Hematopoietic multipotent progenitor cell treated with erythropoietin and hydrocortisone succinate and interleukin-3 and kit ligand, for 6 days (in vitro differentiated cells): Measurements from ENCODE around the gene CDCP1.

Experiments
- DNase-seq: peaks from one replicate; pipeline ENCODE4 v3.0.0-alpha.2; 2015

Gene CDCP1

DNA sequence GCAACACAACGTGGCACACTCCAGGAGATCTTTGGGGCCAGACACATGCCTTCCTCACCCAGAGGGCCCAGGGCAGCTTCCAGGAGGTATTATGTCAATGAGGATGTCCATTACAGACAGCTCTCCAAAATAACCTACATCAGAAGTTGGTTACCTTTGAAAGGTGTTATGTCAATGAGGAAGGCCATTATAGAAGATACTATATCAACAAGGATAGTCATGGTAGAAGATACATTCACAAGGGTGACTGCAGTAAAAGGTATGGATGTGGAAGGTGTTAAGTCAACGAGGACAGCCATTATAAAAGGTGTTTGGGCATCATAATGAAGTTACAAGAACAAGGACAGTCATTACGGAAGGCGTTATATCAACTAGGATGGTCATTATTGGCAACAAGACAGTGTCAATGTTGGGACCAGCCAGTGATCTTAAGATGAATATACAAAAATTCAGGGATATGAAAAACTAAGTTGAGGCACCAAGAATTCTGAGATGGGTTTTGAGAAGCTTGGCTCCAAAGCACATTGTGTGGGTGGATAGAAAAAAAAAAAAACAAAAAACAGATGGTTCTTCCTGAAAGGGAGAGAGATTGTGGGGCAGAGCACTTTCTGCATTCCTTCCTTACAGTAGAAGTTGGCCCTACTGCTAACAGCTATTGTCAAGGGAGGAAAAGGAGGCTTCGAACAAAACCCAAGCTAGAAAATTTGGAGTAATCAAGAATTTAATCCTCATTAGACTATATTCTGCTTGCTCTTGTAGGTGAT lies 11.2 kb downstream of the CDCP1 start:
- DNase-seq = no peak

DNA sequence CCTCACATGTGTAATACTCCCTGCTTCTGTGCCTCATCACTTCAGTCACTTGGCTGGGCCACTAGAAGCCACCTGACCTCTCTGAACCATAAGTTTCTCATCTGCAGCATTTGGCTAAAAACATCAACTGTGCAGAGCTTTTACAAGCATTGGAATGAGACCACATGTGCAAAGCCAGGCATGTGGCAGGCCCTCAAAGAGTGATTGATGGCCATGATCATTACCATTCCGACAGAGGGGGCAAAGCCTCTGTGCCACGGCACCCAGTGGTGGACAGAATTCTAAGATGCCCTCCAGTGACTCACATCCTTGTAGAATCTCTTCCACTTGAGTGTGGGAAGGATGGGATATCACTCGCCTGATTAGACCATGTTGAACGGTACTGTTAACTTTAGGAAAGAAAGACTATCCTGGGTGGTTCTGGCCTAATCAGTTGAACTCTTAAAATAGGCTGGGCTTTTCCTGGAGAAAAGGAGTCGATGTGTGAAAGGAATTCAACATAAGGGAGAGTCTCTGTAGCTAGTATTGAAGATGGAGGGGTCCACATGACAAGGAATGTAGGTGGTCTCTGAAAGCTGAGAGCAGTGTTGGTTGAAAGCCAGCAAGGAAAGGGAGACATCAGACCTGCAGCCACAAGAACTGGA lies 13.5 kb downstream of the CDCP1 start:
- DNase-seq = no peak

DNA sequence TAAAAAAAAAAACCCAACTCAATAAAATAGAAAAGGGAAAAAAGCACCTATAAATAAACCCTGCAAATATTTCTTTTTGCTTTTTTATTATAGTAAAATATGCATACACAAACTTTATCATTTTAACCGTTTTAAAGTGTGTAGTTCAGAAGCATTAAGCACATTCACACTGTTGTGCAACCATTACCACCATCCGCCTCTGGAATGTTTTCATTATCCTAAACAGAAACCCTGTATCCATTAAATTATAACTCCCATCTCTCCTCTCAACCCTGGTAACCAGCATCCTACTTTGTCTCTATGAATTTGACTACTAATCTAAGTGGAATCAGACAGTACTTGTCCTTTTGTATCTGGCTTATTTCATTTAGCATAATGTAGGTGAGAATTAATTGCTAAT lies 15.0 kb downstream of the CDCP1 start:
- no peak for DNase-seq

DNA sequence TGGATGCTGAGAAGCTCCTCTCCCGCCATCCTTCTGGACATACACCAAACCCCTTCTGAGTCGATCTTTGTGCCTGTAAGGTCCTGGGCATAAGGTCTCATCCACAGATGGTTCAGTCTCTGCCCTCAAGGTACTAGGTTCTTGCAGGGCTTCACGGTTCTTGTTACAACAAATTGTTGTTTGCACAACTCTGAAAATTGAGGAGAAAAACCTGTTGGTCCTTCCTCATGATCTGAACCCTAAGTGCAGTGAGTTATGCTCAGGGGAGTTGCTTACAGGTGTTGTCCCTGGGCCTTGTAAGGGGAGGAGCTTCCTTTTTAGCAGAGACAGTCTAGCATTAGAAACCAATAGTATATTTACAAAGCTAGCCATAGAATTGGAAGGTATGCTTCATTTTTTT lies 15.7 kb downstream of the CDCP1 start:
- no peak for DNase-seq

DNA sequence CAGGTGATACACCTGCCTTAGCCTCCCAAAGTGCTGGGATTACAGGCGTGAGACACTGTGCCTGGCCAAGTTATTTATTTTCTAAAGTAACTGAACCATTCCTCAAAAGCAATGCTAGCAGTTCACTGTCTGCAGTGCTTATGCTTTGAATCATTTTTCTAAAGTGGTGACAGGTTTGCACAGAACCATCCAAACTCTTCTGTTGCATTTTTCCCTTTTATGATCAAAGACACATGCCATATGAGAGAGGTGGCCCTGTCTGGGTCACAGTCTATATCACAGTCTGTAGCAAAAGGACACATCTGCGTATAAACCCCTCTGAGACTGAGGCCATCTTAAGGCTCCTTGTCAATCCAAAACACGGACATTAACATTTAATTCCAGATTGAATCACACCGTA lies 17.2 kb downstream of the CDCP1 start:
- no peak for DNase-seq

DNA sequence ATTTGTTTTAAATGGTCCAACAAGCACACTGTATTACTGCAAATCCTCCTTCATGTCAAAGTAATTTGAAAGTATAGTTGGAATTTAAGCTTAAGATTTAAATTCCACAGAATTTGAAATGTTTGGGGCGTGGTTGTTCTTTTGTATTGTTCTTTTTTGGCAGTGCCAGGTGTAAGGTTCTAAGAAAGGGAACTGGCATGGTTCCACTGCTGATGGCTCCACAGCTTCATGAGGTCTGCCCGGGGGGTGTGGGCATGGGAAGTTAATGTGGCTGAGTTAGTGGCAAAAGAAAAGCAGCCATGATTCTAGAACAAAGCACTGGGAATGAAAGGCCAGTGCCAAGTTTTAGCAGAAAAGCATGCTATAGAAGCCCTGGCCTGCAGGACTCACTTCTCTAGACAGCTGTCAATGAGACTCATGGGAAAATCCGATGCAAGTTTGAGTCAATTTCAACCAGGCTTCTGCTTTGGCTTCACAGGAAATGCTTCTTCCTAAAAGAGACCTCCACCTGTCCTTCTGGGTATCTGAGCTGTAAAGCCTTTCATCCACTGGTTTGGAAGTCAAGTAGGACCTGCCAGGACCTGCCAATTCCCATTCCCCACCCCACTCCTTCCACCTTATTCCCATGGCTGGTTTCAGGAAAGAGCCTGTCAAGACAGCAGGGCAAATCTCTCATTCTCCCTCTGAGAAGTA lies 18.9 kb downstream of the CDCP1 start:
- no peak for DNase-seq

DNA sequence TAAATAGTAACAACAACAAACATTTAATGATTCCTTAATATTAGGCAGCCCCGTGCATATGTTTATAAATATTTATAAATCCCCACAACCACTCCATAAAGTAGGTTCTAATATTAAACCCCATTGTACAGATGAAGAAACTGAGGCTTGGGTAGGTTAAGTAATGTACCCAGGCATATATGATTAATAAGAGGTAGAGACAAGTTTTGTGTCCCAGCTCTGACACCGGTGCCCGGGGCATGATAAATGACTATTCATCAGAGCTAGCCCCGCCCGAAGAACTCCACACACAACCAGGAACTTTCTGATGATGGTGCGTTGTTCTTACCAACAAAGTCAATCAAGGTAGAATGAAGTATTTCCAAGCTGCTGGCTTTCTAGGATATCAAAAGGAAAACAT lies 19.4 kb downstream of the CDCP1 start:
- peak; percentile 46 for DNase-seq

DNA sequence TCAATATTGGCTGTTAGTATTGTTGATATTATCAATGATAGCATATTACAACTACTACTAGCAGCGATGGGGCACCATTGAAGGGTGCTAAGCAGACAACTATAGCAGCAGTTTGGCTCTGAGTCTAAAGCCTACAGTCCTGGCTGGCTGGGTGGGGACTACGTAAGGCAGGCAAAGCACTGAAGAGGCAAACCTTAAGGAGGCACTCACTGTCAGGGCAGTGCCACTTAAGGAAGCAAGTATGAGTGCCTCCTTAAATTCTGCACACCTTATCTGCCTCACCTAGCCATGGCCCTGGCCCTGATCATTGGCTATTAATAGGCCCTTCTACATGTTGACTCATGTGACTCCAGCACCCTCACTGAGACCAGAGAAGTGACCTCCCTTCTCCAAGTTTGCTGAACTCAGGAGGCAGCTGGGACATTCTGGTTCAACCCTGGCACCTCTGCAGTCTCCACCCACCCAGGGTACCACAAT lies 20.6 kb downstream of the CDCP1 start:
- DNase-seq = no peak

DNA sequence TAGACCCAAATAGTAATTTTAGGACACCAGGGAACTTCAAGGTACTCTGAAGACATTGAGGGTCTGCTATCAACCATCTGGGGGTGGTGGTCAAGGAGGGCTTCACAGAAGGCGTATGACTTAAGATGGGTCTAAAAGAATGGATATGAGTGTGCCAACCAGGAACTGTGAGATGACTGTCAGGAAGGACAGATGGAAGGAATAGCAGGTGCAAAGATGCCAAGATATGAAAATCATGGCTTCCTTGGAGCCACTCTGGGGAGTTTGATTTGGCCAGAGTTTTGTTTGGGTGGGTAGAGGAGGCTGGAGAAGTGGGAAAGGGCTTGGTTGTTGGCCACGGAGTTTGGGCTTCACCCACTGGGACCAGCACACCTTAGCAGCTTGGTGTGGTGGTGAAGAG lies 21.2 kb downstream of the CDCP1 start:
- no peak for DNase-seq

DNA sequence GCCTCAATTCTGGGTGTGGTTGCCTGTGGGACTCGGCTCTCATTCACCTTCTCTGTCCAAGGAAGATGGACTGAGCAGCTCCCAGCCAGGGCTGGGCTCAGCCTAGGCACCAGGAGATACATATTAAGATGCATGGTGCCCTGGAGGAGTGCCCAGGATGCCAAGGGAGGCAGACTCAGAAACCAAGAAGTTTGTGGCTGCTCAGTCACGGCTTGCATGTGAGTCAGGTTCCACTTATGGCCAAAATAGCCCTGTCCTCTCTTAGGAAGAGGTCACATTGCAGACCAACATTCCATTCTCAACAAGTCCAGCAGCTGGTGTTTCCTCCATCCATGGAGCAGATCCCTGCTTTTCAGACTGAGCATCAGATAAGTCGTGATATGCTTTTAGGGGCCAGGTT lies 21.8 kb downstream of the CDCP1 start:
- no peak for DNase-seq

DNA sequence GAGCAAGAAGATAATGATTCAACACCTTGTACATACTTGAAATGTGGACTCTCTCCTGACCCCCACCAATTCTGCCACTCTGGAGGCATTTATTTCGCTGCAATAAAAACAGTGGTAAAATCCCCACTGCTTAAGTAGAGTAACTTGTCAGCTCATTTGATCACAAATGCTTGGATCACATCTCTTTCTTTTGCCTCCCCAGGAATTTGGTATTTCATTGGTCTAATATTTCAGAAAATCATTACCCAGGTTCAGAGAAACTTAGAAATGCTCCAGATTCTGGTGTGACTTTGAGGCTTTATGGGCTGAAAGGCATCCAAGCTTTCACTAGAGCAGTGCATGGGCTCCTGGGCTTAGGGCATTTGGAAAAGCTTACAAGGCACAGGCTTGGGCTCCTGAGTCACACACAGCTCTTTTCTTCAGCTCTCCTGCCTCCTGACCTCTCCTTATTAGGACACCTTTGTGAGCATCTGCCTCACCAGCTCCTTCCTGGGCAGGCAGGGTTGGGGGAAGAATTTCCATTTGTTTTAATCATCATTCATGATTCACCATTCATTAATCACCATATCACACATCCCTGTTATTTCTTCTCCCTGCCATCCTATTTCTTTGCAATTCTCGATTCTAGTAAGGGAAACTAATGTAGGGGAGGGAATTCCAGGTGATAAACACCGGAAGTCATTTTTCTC lies 22.5 kb downstream of the CDCP1 start:
- no peak for DNase-seq

DNA sequence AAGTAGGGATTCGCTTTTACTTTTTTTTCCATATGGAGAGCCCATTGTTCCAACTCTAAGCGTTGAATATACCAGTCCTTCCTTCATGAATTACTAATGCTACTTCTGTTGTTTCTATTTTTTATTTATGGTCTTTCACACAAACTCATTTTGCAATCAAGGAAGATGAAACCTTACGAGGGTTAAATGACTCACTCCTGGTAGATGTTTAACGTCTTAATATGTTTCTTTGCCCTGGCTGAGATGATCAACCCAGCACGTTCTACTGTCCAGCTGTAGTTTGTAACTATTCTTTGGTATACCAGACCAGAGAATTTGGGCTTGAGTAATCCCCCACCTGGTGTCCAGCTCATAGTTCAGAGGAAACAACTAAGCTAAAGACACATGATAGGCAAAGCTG lies 23.1 kb downstream of the CDCP1 start:
- DNase-seq = no peak

DNA sequence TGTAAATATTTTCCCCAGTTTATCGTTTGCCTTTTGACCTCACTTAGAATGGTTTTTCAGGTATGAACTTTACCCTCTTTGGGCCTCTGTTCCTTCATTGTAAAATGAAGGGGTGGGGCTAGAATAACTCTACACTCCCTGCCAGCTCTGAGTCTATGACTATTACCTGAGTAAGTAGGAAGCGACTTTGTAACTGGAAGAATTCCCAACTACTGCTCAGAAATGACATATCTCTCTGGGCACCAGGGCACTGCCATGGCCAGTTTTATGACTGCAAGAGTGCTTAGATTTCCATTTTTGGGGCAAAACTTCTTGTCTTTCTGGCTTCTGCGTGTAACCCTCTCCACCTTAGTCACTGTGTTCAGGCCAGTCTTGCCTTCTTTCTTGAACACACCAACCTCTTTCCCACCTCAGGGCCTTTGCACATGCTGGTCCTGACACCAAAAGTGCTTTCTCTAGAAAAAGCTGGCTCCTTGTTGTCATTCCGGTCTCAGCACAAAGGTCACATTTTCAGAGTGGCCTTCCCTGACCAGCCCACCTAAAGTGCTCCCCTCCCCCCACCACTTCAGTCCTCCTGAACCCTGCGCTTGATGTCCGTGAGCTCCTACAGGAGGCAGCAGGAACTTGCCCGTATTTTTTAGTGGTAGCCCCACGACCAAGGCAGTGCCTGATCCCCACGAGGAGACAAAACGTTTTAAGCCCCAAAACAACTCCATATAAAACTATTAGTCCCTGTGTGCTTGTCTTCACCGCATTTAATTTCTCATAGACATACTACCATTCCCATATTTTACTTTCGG lies 25.6 kb downstream of the CDCP1 start:
- no peak for DNase-seq

DNA sequence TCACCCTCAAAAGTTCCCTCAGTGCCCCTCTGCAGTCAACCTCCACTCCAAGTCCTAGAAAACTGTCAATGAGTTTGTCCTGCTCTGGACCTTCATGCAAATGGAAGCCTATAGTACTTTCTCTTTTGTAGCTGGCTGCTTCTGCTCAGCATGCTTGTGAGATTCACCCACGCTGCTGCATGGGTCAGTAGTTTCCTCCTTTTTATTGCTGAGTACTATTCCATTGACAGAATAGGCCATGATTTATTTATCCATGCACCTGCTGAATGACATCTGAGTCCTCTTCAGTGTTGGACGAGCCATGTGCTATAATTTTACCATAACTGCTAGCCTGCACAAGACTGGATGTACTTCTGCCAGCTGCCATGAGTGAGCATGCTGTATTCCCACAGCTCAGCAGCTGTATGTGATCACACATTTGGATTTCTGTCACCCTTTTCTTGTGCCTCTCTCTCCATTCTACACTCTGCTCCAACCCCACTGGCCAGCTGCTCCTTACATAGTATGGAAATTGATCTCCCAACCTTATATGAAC lies 26.3 kb downstream of the CDCP1 start:
- DNase-seq = no peak

DNA sequence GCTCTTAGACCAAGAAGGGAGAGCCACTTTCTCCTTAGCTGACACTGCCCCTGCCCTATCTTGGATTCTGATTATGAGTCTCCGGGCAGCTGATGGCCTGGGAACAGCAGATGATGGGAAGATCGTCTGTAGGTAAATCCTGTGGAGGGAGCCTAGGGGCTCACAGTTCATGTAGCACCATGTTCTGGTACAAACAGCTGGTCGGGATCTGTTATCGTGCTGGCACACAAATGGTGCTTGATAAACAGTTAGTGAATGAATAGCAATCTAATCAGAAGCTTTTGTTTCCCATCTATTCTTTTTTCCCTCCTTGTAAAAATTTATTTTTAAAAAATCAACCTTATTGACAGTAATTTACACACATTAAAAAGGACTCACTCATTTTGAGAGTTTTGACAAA lies 26.8 kb downstream of the CDCP1 start:
- DNase-seq = no peak

DNA sequence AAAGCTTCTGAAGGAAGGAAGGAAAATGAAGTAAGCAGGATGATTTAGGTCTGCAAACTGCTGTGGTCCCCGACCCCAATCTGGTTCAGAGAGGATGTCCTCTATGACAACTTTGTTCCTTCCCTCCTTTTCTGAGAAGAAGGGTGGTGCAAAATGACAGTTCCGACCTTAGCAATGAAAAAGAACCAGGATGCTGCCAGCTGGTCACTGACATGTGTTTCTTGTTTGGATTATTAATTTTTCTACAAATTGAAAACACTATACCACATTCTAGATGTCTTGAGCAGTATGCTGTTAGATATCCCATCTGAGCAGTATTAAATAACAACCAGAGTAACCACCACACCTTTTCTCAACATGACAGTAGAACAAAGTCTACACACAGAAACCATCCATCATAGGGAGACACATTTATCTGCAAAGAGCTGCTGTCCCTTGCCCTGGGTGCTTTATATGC lies 27.5 kb downstream of the CDCP1 start:
- DNase-seq = no peak

DNA sequence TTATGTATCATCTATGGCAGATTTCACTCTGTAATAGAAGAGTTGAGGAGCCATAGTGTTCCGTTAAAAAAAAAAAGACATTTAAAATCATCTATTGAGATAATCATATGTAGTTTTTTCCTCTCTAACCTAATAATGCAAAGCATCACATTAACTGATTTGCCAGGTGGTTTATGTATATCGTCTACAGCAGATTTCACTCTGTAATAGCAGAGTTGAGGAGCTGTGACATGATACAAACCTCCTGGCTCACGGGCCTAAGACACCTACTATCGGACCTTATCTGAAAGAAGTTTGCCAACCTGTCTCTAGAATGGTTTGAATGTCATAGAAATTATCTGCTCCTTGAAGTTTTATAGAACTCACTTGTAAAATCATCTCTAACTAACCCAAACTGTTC lies 29.8 kb downstream of the CDCP1 start:
- DNase-seq = no peak

DNA sequence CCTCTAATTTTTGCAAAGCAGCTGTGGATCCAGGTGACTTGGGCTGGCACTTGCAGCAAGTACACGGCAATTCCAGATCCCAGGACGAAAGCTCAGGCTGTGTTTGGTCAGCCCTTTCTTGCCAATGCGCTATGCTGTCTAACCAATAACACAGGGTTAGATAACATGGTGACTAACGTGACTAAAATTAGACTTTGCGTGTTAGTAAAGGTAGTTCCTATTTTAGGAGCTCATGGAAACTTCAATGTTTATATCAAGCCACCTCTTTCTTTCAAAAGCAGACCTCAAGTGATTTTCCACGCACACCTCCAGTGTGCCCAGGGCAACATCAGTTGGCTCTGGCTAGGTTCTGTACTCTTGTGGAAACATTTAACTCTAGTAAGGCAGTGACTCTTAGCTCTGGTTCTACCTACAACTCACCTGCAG lies 32.5 kb downstream of the CDCP1 start:
- DNase-seq = no peak

DNA sequence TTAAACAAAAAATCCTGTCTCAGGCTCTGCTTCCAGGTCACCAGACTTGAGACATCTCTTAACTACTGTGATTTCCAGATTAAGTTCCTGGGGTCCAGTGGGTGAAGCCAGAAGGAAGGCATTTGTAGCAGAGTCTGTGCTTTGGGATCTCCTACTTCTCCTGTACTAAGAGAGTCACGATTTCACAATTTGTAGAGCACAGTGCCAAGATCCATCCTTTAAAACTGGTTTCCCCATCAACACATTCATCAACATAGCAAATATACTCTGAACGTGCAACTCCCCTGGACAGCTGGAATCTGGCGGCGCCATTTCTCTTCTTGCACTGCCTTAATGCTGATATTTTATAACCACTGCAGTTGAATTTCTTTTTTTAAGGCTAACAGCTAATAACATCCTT lies 33.2 kb downstream of the CDCP1 start:
- no peak for DNase-seq

DNA sequence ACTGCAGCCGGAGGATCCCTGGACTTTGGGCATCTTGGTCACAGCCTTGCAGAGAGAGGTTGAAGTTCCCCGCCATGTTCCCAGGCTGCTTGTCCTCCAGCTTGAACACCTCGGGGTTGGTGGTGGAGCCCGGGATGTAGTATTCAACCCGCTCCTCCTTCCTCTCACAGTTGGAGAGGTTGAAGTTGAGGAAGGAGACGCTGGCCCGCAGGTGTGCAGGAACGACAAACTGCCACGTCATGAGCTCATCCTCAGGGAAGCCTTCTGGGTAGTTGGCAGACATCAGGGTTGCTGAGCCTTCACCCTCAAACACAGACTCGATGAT lies 35.7 kb downstream of the CDCP1 start:
- DNase-seq = no peak

DNA sequence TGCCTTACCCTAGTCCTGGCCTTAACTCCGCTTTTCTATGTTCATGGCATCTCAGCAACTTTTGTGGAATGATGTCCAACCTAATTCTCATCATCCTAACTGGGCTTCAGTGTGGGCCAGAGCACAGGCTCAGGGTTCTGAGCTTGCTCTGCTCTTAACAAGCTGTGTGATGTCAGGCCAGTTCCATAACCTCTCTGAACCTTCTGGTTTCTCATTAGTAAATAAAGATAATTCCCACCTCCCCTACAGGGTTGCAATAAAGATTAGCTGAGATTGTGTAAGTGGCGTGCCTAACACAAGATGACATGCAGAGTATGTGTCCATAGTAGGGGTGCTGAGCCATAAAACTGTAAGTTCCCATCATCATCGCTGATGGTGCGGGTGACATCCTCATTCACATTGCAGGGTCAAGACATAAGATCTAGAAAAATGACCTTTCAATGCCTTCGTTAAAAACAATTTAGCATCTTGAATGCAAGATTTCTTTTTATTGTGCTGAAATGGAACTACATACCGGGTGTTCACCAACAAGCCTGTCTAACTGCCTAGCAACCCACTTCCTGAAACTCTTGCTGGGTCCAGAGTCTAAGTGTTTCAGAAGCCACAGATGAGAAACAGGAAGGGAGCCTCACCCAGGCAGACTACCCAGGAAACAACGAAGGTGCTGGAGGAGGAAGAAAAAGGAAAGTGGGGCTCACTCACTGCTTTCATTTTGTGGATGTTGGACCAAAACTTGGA lies 36.2 kb downstream of the CDCP1 start:
- peak; percentile 71 for DNase-seq

DNA sequence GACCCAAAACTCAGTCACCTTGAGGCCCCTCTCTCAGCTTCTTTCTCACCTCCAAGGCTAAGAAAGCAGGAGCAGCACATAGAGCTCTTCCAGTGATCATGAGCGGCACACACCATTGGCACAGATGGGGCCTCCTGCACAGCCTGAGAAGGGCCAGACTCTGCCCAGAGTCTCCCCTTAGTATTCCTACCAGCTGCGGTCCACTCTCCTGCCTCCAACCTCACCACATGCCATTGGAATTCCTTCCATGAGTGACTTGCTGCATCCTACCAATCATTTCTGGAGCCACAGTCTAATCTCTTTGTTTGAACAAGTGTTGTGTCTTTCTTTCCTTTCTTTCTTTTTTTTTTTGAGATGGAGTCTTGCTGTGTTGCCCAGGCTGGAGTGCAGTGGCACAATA lies 39.3 kb downstream of the CDCP1 start:
- DNase-seq = no peak
